ENCODE data around the gene RSRP1.
A peak's percentile ranks its signal among the peaks of the same experiment; 100 is the strongest.
"Not testable (repeated sequence)": the region's sequence is repeated elsewhere in the genome, so short reads cannot be mapped to it uniquely, and the experiment has no call there.

The RSRP1 gene

GRCh38 chr1:25247024-25247828, at the start of gene RSRP1:
TSS of gene RSRP1 (minus strand) at chr1:25247454. CDS start at chr1:25246963, 491 bp downstream.
- peak in 1 of 2 experiments; percentile 21 for TF ChIP-seq CTCF (IDR thresholded peaks at IDR 0.05)
- Histone ChIP-seq H3K4me1 (peaks cover 0 to 34% (median 25%) of the 10 kb centered on the region in 4 donors), H3K27ac (peak within 1 kb of the TSS; percentile 97 to 99), H3K36me3 (peaks cover 29 to 39% (median 30%) of the 10 kb centered on the region in 3 donors), H3K4me3 (peak within 1 kb of the TSS; percentile 77 to 78), H3K27me3 (no peaks in the 10 kb centered on the region), H3K9me3 (no peaks in the 10 kb centered on the region)
- peak; percentile 99 to 100 for DNase-seq
- intact Hi-C loops (cut with DNase I; ENCODE audit: low total_unique reads), result no loop called here

GRCh38 chr1:25296501-25296900, 49.2 kb upstream of the RSRP1 start:
- H3K9me3 ChIP-seq; H3K36me3 ChIP-seq; intact Hi-C loops (cut with DNase I; ENCODE audit: low total_unique reads); H3K4me3 ChIP-seq; H3K27me3 ChIP-seq; H3K4me1 ChIP-seq; H3K27ac ChIP-seq; DNase-seq: not testable (repeated sequence)

- DNase-seq; H3K36me3 ChIP-seq; H3K4me3 ChIP-seq; H3K27me3 ChIP-seq; intact Hi-C loops (cut with DNase I; ENCODE audit: low total_unique reads); H3K9me3 ChIP-seq; H3K4me1 ChIP-seq; H3K27ac ChIP-seq: not testable (repeated sequence)
These were observed 47.9 kb upstream of the RSRP1 start for GRCh38 chr1:25294889-25295826.

GRCh38 chr1:25293426-25293825, 46.2 kb upstream of the RSRP1 start:
- H3K4me3 ChIP-seq, DNase-seq: not testable (repeated sequence)

GRCh38 chr1:25290043-25290442, 42.8 kb upstream of the RSRP1 start:
- H3K36me3 ChIP-seq; H3K9me3 ChIP-seq; DNase-seq; H3K27me3 ChIP-seq; H3K4me1 ChIP-seq; H3K4me3 ChIP-seq; intact Hi-C loops (cut with DNase I; ENCODE audit: low total_unique reads); H3K27ac ChIP-seq: not testable (repeated sequence)

More at GRCh38 chr1:25293426-25293825, 46.2 kb upstream of the RSRP1 start:
- intact Hi-C loops (cut with DNase I; ENCODE audit: low total_unique reads); H3K9me3 ChIP-seq; H3K27ac ChIP-seq; H3K36me3 ChIP-seq; H3K4me1 ChIP-seq; H3K27me3 ChIP-seq: not testable (repeated sequence)

- H3K27me3 ChIP-seq; H3K4me1 ChIP-seq; H3K9me3 ChIP-seq; H3K4me3 ChIP-seq; H3K27ac ChIP-seq; DNase-seq; H3K36me3 ChIP-seq; intact Hi-C loops (cut with DNase I; ENCODE audit: low total_unique reads): not testable (repeated sequence)
These were observed 41.4 kb upstream of the RSRP1 start for GRCh38 chr1:25288573-25289101.

- H3K9me3 ChIP-seq; H3K27me3 ChIP-seq; H3K36me3 ChIP-seq; H3K4me3 ChIP-seq; H3K4me1 ChIP-seq; H3K27ac ChIP-seq; intact Hi-C loops (cut with DNase I; ENCODE audit: low total_unique reads); DNase-seq: not testable (repeated sequence)
These were observed 39.9 kb upstream of the RSRP1 start for GRCh38 chr1:25287164-25287563.

- H3K4me1 ChIP-seq; DNase-seq; H3K27me3 ChIP-seq; H3K27ac ChIP-seq; intact Hi-C loops (cut with DNase I; ENCODE audit: low total_unique reads); H3K36me3 ChIP-seq; H3K4me3 ChIP-seq; H3K9me3 ChIP-seq: not testable (repeated sequence)
These were observed 38.6 kb upstream of the RSRP1 start for GRCh38 chr1:25285862-25286261.

GRCh38 chr1:25279693-25280111, 32.4 kb upstream of the RSRP1 start:
- H3K27me3 ChIP-seq; intact Hi-C loops (cut with DNase I; ENCODE audit: low total_unique reads); DNase-seq; H3K9me3 ChIP-seq; H3K4me3 ChIP-seq; H3K36me3 ChIP-seq; H3K4me1 ChIP-seq; H3K27ac ChIP-seq: not testable (repeated sequence)

GRCh38 chr1:25278790-25279189, 31.5 kb upstream of the RSRP1 start:
- H3K27ac ChIP-seq; H3K36me3 ChIP-seq; H3K9me3 ChIP-seq; H3K27me3 ChIP-seq; H3K4me1 ChIP-seq; intact Hi-C loops (cut with DNase I; ENCODE audit: low total_unique reads); H3K4me3 ChIP-seq; DNase-seq: not testable (repeated sequence)

GRCh38 chr1:25278358-25278757, 31.1 kb upstream of the RSRP1 start:
- H3K9me3 ChIP-seq; DNase-seq; H3K27me3 ChIP-seq; H3K4me3 ChIP-seq; H3K4me1 ChIP-seq; H3K36me3 ChIP-seq; intact Hi-C loops (cut with DNase I; ENCODE audit: low total_unique reads); H3K27ac ChIP-seq: not testable (repeated sequence)

GRCh38 chr1:25277295-25277694, 30.0 kb upstream of the RSRP1 start:
- H3K9me3 ChIP-seq; DNase-seq; H3K4me3 ChIP-seq; H3K27ac ChIP-seq; H3K27me3 ChIP-seq; intact Hi-C loops (cut with DNase I; ENCODE audit: low total_unique reads); H3K36me3 ChIP-seq; H3K4me1 ChIP-seq: not testable (repeated sequence)

- intact Hi-C loops (cut with DNase I; ENCODE audit: low total_unique reads); DNase-seq; H3K4me1 ChIP-seq: not testable (repeated sequence)
These were observed 28.4 kb upstream of the RSRP1 start for GRCh38 chr1:25275648-25276047.

More at GRCh38 chr1:25275648-25276047, 28.4 kb upstream of the RSRP1 start:
- not testable (repeated sequence) for H3K27ac ChIP-seq, H3K27me3 ChIP-seq, H3K9me3 ChIP-seq, H3K4me3 ChIP-seq, H3K36me3 ChIP-seq

All from tibial artery (tissue), 4 donors.